ENCODE data around the gene KLB. TPM values are rescaled to one million over a fixed set of nuclear protein-coding genes. Genes with fewer than 3 reads are reported as not detected.
"Not testable (repeated sequence)": the region's sequence is repeated elsewhere in the genome, so short reads cannot be mapped to it uniquely, and the experiment has no call there.

Gene KLB
- polyA plus RNA-seq, 1 donor (not counting 4 experiments of a cell fraction or from before 2014, with no cell fraction given): not detected

DNA sequence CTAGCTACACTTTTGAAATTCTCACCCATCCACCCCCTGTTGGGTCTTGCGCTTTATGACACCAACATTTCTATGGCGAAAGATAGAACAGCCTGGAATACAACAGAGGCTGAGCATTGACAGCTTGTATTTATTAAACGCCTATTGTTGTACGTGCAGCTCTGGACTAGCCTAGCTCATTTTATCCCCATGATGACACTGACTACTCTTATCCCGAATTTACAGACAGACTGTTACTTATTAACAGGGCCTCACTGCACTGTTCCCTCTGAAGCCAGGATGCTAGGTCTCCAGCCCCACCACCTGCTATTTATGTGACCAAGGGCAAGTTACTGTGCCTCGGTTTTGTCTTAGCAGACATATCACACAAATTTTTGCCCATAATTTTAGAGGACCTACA is 39.6 kb upstream of the KLB start:
- dilution Hi-C loops (cut with MboI; ENCODE audit: extremely low pct_ligation_motif_present, low sequenced_read_pairs): no loop called here
- DNase-seq (ENCODE audit: low read depth, low spot score): no peak
- Histone ChIP-seq H3K4me3 (ENCODE audit: control insufficient read depth in 2 of 3, extremely low read depth in 1 of 3, insufficient read depth in 2 of 3, low read depth in 1 of 3, low read length in 3 of 3) (no peak overlapping the region), H3K9me1 (ENCODE audit: control insufficient read depth, extremely low read depth, insufficient read depth, low read length) (no peaks in the 10 kb centered on the region), H3K27me3 (ENCODE audit: control insufficient read depth, extremely low read depth, insufficient read depth, low read length) (no peaks in the 10 kb centered on the region), H2AFZ (ENCODE audit: control insufficient read depth, low read length) (no peak overlapping the region), H3K9ac (ENCODE audit: control insufficient read depth, extremely low read depth, insufficient read depth, low read length) (no peak overlapping the region), H3K9me3 (ENCODE audit: control insufficient read depth, low read depth, low read length) (no peaks in the 10 kb centered on the region), H3K79me2 (ENCODE audit: control insufficient read depth, insufficient read depth, low read length) (peaks cover 40% of the 10 kb centered on the region), H4K20me1 (ENCODE audit: control insufficient read depth, extremely low read depth, insufficient read depth, low read length) (no peaks in the 10 kb centered on the region), H3K4me1 (ENCODE audit: control insufficient read depth, extremely low read depth, insufficient read depth, low read length) (peaks cover 8% of the 10 kb centered on the region), H3K27ac (ENCODE audit: control insufficient read depth, insufficient read depth, low read length) (no peak overlapping the region), H3K4me2 (ENCODE audit: control insufficient read depth, extremely low read depth, insufficient read depth, low read depth, low read length) (no peak overlapping the region), H3K36me3 (ENCODE audit: control insufficient read depth in 2 of 2, extremely low read depth in 1 of 2, insufficient read depth in 2 of 2, low read length in 2 of 2) (no peaks in the 10 kb centered on the region)
- TF ChIP-seq EZH2 (IDR thresholded peaks at IDR 0.05; ENCODE audit: low read length): no peak
- TF ChIP-seq, protein P1, sequence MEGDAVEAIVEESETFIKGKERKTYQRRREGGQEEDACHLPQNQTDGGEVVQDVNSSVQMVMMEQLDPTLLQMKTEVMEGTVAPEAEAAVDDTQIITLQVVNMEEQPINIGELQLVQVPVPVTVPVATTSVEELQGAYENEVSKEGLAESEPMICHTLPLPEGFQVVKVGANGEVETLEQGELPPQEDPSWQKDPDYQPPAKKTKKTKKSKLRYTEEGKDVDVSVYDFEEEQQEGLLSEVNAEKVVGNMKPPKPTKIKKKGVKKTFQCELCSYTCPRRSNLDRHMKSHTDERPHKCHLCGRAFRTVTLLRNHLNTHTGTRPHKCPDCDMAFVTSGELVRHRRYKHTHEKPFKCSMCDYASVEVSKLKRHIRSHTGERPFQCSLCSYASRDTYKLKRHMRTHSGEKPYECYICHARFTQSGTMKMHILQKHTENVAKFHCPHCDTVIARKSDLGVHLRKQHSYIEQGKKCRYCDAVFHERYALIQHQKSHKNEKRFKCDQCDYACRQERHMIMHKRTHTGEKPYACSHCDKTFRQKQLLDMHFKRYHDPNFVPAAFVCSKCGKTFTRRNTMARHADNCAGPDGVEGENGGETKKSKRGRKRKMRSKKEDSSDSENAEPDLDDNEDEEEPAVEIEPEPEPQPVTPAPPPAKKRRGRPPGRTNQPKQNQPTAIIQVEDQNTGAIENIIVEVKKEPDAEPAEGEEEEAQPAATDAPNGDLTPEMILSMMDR (optimal IDR thresholded peaks at IDR 0.05 in 1 of 3, IDR thresholded peaks at IDR 0.05 in 1 of 3, conservative IDR thresholded peaks at IDR 0.05 in 1 of 3; ENCODE audit: extremely low read depth in 1 of 3, insufficient read depth in 2 of 3, low read length in 3 of 3): no peak
- no peak for FAIRE-seq

GRCh38 chr4:39369301-39369700 is 37.4 kb upstream of the KLB start:
- DNase-seq (ENCODE audit: low read depth, low spot score): no peak
- Histone ChIP-seq H3K27ac (ENCODE audit: control insufficient read depth, insufficient read depth, low read length) (no peak overlapping the region), H3K4me3 (ENCODE audit: control insufficient read depth in 2 of 3, extremely low read depth in 1 of 3, insufficient read depth in 2 of 3, low read depth in 1 of 3, low read length in 3 of 3) (no peak overlapping the region), H3K9me3 (ENCODE audit: control insufficient read depth, low read depth, low read length) (no peaks in the 10 kb centered on the region), H2AFZ (ENCODE audit: control insufficient read depth, low read length) (no peak overlapping the region), H3K79me2 (ENCODE audit: control insufficient read depth, insufficient read depth, low read length) (peaks cover 18% of the 10 kb centered on the region), H3K9ac (ENCODE audit: control insufficient read depth, extremely low read depth, insufficient read depth, low read length) (no peak overlapping the region), H4K20me1 (ENCODE audit: control insufficient read depth, extremely low read depth, insufficient read depth, low read length) (no peaks in the 10 kb centered on the region), H3K4me1 (ENCODE audit: control insufficient read depth, extremely low read depth, insufficient read depth, low read length) (peaks cover 8% of the 10 kb centered on the region), H3K36me3 (ENCODE audit: control insufficient read depth in 2 of 2, extremely low read depth in 1 of 2, insufficient read depth in 2 of 2, low read length in 2 of 2) (no peaks in the 10 kb centered on the region), H3K27me3 (ENCODE audit: control insufficient read depth, extremely low read depth, insufficient read depth, low read length) (no peaks in the 10 kb centered on the region), H3K9me1 (ENCODE audit: control insufficient read depth, extremely low read depth, insufficient read depth, low read length) (no peaks in the 10 kb centered on the region), H3K4me2 (ENCODE audit: control insufficient read depth, extremely low read depth, insufficient read depth, low read depth, low read length) (no peak overlapping the region)
- FAIRE-seq: no peak
- TF ChIP-seq EZH2 (IDR thresholded peaks at IDR 0.05; ENCODE audit: low read length): no peak
- TF ChIP-seq, protein P1 (optimal IDR thresholded peaks at IDR 0.05 in 1 of 3, IDR thresholded peaks at IDR 0.05 in 1 of 3, conservative IDR thresholded peaks at IDR 0.05 in 1 of 3; ENCODE audit: extremely low read depth in 1 of 3, insufficient read depth in 2 of 3, low read length in 3 of 3): no peak
- dilution Hi-C loops (cut with MboI; ENCODE audit: extremely low pct_ligation_motif_present, low sequenced_read_pairs): no loop called here

- H3K4me3 ChIP-seq (ENCODE audit: control insufficient read depth in 2 of 3, extremely low read depth in 1 of 3, insufficient read depth in 2 of 3, low read depth in 1 of 3, low read length in 3 of 3); H4K20me1 ChIP-seq (ENCODE audit: control insufficient read depth, extremely low read depth, insufficient read depth, low read length); H3K4me1 ChIP-seq (ENCODE audit: control insufficient read depth, extremely low read depth, insufficient read depth, low read length); H3K27ac ChIP-seq (ENCODE audit: control insufficient read depth, insufficient read depth, low read length); FAIRE-seq; DNase-seq (ENCODE audit: low read depth, low spot score); H3K9me1 ChIP-seq (ENCODE audit: control insufficient read depth, extremely low read depth, insufficient read depth, low read length); H3K79me2 ChIP-seq (ENCODE audit: control insufficient read depth, insufficient read depth, low read length); H3K9me3 ChIP-seq (ENCODE audit: control insufficient read depth, low read depth, low read length); H3K27me3 ChIP-seq (ENCODE audit: control insufficient read depth, extremely low read depth, insufficient read depth, low read length); H3K36me3 ChIP-seq (ENCODE audit: control insufficient read depth in 2 of 2, extremely low read depth in 1 of 2, insufficient read depth in 2 of 2, low read length in 2 of 2); H3K4me2 ChIP-seq (ENCODE audit: control insufficient read depth, extremely low read depth, insufficient read depth, low read depth, low read length); dilution Hi-C loops (cut with MboI; ENCODE audit: extremely low pct_ligation_motif_present, low sequenced_read_pairs); H3K9ac ChIP-seq (ENCODE audit: control insufficient read depth, extremely low read depth, insufficient read depth, low read length); H2AFZ ChIP-seq (ENCODE audit: control insufficient read depth, low read length): not testable (repeated sequence)
Measured at GRCh38 chr4:39371209-39371608, 35.5 kb upstream of the KLB start.
